ENCODE data around the gene VAT1L. TPM values are rescaled to one million over a fixed set of nuclear protein-coding genes. Genes with fewer than 3 reads are reported as not detected.
"Not testable (repeated sequence)": the region's sequence is repeated elsewhere in the genome, so short reads cannot be mapped to it uniquely, and the experiment has no call there.

Gene VAT1L
- total RNA-seq, 6 experiments from 2014 or later = 0.19 to 0.64 (median 0.51) TPM; not detected in 1

GRCh38 chr16:77989846-77990245 lies 201.5 kb downstream of the VAT1L start:
- Histone ChIP-seq H3K4me1 (no peaks in the 10 kb centered on the region), H3K4me3 (no peak overlapping the region), H3K36me3 (no peaks in the 10 kb centered on the region), H3K27ac (no peak overlapping the region), H3K27me3 (no peaks in the 10 kb centered on the region), H3K9me3 (no peaks in the 10 kb centered on the region)
- intact Hi-C loops (cut with DNase I) = no loop called here
- ATAC-seq = no peak
- WGBS (ENCODE audit: insufficient coverage, low coverage, low lambda C conversion rate, missing lambda C conversion rate) = 63% methylated on average over 4 of the region's 4 CpGs
- DNase-seq = no peak
- TF ChIP-seq, protein P1, sequence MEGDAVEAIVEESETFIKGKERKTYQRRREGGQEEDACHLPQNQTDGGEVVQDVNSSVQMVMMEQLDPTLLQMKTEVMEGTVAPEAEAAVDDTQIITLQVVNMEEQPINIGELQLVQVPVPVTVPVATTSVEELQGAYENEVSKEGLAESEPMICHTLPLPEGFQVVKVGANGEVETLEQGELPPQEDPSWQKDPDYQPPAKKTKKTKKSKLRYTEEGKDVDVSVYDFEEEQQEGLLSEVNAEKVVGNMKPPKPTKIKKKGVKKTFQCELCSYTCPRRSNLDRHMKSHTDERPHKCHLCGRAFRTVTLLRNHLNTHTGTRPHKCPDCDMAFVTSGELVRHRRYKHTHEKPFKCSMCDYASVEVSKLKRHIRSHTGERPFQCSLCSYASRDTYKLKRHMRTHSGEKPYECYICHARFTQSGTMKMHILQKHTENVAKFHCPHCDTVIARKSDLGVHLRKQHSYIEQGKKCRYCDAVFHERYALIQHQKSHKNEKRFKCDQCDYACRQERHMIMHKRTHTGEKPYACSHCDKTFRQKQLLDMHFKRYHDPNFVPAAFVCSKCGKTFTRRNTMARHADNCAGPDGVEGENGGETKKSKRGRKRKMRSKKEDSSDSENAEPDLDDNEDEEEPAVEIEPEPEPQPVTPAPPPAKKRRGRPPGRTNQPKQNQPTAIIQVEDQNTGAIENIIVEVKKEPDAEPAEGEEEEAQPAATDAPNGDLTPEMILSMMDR (IDR thresholded peaks at IDR 0.05) = no peak
- no peak for TF ChIP-seq POLR2A (IDR thresholded peaks at IDR 0.05)

- H3K4me3 ChIP-seq = no peak overlapping the region
- H3K36me3 ChIP-seq = no peaks in the 10 kb centered on the region
- intact Hi-C loops (cut with DNase I) = no loop called here
- TF ChIP-seq POLR2A (IDR thresholded peaks at IDR 0.05) = no peak
- TF ChIP-seq, protein P1 (IDR thresholded peaks at IDR 0.05) = no peak
- no peaks in the 10 kb centered on the region for H3K4me1 ChIP-seq
- WGBS (ENCODE audit: insufficient coverage, low coverage, low lambda C conversion rate, missing lambda C conversion rate) = 34% methylated on average over 4 of the region's 4 CpGs
- no peaks in the 10 kb centered on the region for H3K9me3 ChIP-seq
- no peak for DNase-seq
- no peaks in the 10 kb centered on the region for H3K27me3 ChIP-seq
- H3K27ac ChIP-seq = no peak overlapping the region
- ATAC-seq = no peak
Measured at GRCh38 chr16:77991701-77992100, 203.3 kb downstream of the VAT1L start.

GRCh38 chr16:77992381-77992780 lies 204.0 kb downstream of the VAT1L start:
- intact Hi-C loops (cut with DNase I); H3K9me3 ChIP-seq: not testable (repeated sequence)

DNA sequence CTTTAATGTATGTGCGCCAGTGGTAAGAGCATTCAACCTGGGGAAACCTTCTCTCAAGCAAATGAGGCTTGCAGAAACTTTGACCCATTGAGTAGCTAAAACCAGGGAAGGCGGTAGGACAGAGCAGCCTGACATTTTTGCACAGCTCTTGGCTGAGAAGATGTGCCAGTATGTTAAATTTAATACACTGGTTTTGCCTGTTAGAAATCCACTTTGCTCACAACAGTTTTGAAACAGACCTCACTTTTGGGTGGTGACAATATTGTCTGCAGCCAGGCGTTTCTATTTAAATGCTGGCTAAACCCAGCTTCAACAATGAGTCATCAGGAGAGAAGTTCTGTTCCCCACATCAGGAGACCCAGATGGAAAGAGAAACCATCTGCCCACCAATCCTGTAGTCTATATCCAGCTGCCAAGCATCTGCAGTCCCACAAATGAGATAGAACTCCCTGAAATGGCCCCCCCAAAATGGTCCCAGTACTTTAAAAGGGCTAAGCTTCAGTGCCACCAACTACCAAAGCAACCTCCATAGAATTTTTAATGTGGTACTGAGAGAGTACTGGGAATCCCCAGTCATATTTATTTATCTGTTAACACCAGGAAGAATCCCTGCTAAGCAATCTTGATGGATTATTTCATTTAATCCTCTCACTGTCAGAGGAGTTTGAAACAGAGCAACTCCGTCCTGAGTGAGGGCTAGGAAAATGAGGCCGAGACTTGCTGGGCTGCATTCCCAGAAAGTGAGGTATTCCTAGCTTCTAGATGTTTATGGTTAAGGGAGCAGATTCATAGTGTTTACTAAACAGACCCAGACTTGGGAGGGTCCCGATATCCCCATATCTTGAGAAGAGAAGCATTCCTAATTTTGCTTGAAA lies 205.0 kb downstream of the VAT1L start:
- Histone ChIP-seq H3K9me3 (no peaks in the 10 kb centered on the region), H3K27ac (no peak overlapping the region), H3K27me3 (no peaks in the 10 kb centered on the region), H3K4me1 (no peaks in the 10 kb centered on the region), H3K36me3 (no peaks in the 10 kb centered on the region), H3K4me3 (no peak overlapping the region)
- no peak for TF ChIP-seq POLR2A (IDR thresholded peaks at IDR 0.05)
- TF ChIP-seq, protein P1 (IDR thresholded peaks at IDR 0.05) = no peak
- WGBS (ENCODE audit: insufficient coverage, low coverage, low lambda C conversion rate, missing lambda C conversion rate) = 35% methylated on average over 6 of the region's 6 CpGs
- intact Hi-C loops (cut with DNase I) = no loop called here
- no peak for DNase-seq
- no peak for ATAC-seq

More at GRCh38 chr16:77992381-77992780, 204.0 kb downstream of the VAT1L start:
- not testable (repeated sequence) for H3K4me1 ChIP-seq, H3K4me3 ChIP-seq, H3K27ac ChIP-seq, H3K36me3 ChIP-seq, ATAC-seq, DNase-seq, H3K27me3 ChIP-seq
- WGBS (ENCODE audit: insufficient coverage, low coverage, low lambda C conversion rate, missing lambda C conversion rate) = 21% methylated on average over 2 of the region's 2 CpGs

- H3K4me3 ChIP-seq = no peak overlapping the region
- 62% methylated on average over 7 of the region's 7 CpGs for WGBS (ENCODE audit: insufficient coverage, low coverage, low lambda C conversion rate, missing lambda C conversion rate)
Measured at GRCh38 chr16:77995843-77996455, 207.6 kb downstream of the VAT1L start.

More at GRCh38 chr16:77995843-77996455, 207.6 kb downstream of the VAT1L start:
- no peak overlapping the region for H3K27ac ChIP-seq
- no peak for TF ChIP-seq POLR2A (IDR thresholded peaks at IDR 0.05)
- no peaks in the 10 kb centered on the region for H3K27me3 ChIP-seq
- DNase-seq (no peak), ATAC-seq (no peak)
- intact Hi-C loops (cut with DNase I) = no loop called here
- no peaks in the 10 kb centered on the region for H3K9me3 ChIP-seq
- H3K4me1 ChIP-seq = no peaks in the 10 kb centered on the region
- no peaks in the 10 kb centered on the region for H3K36me3 ChIP-seq

Measured in right lobe of liver (tissue), 6 donors.